Dedifferentiated amniotic fluid mesenchymal stem cell (primary cell): ENCODE data around the gene RIPOR2.
"Not testable (repeated sequence)": the region's sequence is repeated elsewhere in the genome, so short reads cannot be mapped to it uniquely, and the experiment has no call there.

Source experiments
- DNase-seq: peaks from one replicate; pipeline ENCODE4 v3.0.0-alpha.2; 2016; ENCODE audit errors: extremely low spot score

Gene RIPOR2

DNA sequence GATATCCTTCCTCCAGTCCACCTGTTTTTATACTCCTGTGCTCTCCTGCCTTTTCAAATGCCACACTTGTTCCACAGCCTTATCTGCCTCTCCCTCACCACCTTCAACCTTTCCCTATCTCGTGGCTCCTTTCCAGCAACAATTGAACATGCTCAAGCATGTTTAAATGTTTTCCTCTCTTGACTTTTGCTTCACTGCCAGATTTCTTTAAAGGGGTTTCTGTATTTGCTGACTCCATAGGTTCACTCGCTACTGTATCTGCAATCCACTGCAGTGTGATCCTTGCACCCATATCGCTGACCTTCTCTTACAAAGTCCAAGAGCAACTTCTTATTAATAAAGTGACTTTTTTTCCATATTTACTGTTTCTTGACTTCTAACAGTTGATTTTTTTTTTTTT lies 172.2 kb downstream of the RIPOR2 start:
- DNase-seq = no peak

GRCh38 chr6:24761851-24762250 lies 173.9 kb downstream of the RIPOR2 start:
- no peak for DNase-seq

DNA sequence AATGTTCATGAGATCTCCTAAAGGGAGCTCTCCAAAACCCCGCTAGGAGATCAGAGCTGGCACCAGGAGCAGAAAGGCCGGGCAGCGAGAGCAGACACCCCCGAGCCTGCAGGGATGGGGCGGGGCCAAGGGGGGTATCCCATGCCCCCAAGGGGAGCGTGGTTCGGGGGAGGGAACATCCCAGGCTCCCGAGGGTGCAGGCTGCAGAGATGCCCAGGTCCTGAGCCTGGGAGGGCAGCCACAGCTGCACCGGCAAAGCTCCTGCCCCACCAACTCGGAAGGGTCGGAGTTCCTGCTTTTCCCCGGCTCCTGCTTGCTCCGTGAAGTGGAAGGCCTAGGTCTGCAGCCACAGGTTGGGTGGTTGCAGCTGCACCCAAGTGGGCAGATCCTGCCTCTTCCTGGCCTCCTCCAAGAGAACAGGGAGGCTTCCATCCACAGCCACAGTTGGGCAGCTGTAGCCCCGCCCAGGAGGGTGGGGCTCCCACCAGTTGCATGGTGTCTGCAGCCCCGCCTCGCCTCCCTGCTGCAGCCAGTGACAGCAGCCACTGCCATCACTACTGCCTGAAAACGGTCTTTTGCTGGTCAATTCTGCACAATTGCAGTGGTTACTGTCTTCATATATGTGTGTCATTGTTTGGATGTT lies 174.4 kb downstream of the RIPOR2 start:
- no peak for DNase-seq

DNA sequence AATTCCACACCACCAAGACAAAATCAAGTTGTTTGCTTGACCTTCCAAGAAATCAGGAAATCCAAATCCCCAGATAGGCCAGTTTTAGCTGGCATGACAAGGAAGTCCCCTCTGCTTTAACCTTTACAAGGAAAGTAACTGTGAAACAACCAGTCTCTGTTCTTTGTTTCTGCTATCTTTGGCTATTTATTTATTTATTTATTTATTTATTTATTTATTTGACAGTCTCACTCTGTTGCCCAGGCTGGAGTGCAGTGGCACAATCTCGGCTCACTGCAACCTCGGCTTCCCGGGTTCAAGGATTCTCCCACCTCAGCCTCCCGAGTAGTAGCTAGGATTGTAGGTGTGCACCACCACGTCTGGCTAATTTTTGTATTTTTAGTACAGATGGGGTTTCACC lies 175.6 kb downstream of the RIPOR2 start:
- no peak for DNase-seq

DNA sequence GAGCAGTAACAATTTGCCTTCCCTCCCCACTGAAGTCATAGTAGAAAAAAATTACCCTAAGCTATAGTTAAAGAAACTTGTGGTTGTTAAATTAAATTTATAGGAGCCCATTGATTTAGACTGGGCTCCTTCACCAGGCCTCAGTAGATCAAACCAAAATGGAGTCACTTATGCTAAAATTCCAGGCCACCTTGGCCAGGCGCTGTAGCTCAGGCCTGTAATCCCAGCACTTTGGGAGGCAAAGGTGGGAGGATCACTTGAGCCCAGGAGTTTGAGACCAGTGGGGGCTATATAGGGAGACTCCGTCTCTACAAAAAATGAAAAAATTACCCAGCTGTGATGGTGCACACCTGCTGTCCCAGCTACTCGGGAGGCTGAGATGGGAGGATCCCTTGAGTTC lies 176.0 kb downstream of the RIPOR2 start:
- no peak for DNase-seq

DNA sequence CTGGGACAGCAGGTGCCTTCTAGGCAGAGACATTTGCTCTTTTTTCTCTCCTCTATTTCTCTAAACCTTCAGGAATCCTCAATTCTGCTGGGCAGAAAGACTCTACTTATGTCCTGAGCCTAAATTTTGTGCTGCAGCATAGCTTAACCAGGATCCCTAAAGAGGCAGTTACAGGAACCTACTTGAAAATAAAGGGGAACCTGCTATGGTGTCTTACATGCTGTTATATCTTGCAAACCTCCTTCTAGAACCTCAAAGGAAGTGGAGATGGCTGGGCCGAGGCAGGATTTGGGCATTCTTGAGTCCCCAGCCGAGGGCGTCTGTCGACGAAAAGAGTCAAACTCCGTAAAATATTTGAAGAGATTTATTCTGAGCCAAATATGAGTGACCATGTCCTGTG lies 178.1 kb downstream of the RIPOR2 start:
- no peak for DNase-seq

- no peak for DNase-seq
Measured at GRCh38 chr6:24755279-24755678, 180.5 kb downstream of the RIPOR2 start.

- DNase-seq = not testable (repeated sequence)
Measured at GRCh38 chr6:24754378-24754777, 181.4 kb downstream of the RIPOR2 start.
